ENCODE measurements around the gene RIMS4. TPM values are rescaled to one million over a fixed set of nuclear protein-coding genes. Genes with fewer than 3 reads are reported as not detected.

Gene RIMS4
- total and polyA plus RNA-seq, 2 of the 13 experiments (the other 11 are each of a cell fraction or from before 2014, with no cell fraction given) = 0.01 to 0.07 TPM

- TF ChIP-seq ZNF556 (CRISPR knock-in tag; IDR thresholded peaks at IDR 0.05; ENCODE audit: borderline replicate concordance) (no peak), RORA (CRISPR knock-in tag; IDR thresholded peaks at IDR 0.05) (no peak), FOXJ3 (CRISPR knock-in tag; IDR thresholded peaks at IDR 0.05; ENCODE audit: borderline replicate concordance) (no peak)
These were observed 79.9 kb downstream of the RIMS4 start (continued) for GRCh38 chr20:44730441-44730840.

GRCh38 chr20:44728801-44729443, 81.4 kb downstream of the RIMS4 start:
- ChIA-PET POLR2A (no interaction called here), CTCF (ENCODE audit: low intra/inter-chr PET ratio, low total read pairs) (no interaction called here)
- Histone ChIP-seq H3K27ac (ENCODE audit: extremely low read length, insufficient read depth, low read length) (no peak overlapping the region), H3K4me3 (replicated peaks in 1 of 3; ENCODE audit: insufficient read depth in 1 of 3, low read depth in 2 of 3, low read length in 3 of 3) (no peak overlapping the region), H3K36me3 (replicated peaks in 1 of 2; ENCODE audit: control insufficient read depth in 1 of 2, insufficient read depth in 2 of 2, low read length in 2 of 2) (no peaks in the 10 kb centered on the region), H3K27me3 (ENCODE audit: control insufficient read depth in 1 of 2, insufficient read depth in 2 of 2, low read length in 2 of 2) (peaks cover 0 to 25% of the 10 kb centered on the region in 2 experiments; a peak in 2 of 5 replicates), H3K9ac (ENCODE audit: insufficient read depth, low read depth, low read length) (no peak overlapping the region), H3K4me2 (ENCODE audit: low read depth, low read length) (no peak overlapping the region), H3K9me3 (ENCODE audit: low read length) (no peaks in the 10 kb centered on the region), H3K79me2 (ENCODE audit: insufficient read depth, low read length) (no peaks in the 10 kb centered on the region), H4K20me1 (ENCODE audit: insufficient read depth, low read length) (no peaks in the 10 kb centered on the region), H3K4me1 (ENCODE audit: insufficient read depth, low read length) (no peaks in the 10 kb centered on the region), H2AFZ (ENCODE audit: low read length) (no peak overlapping the region)
- ATAC-seq (peak; percentile 11; the same call in 1 of the 3 replicates), FAIRE-seq (no peak), DNase-seq (ENCODE audit: low spot score) (no peak)
- BruUV-seq (replicated peaks) = no TSS peak
- 2% methylated on average over 9 of the region's 9 CpGs for WGBS (ENCODE audit: low lambda C conversion rate)
- in situ Hi-C loops (cut with HindIII; ENCODE audit: extremely low pct_ligation_motif_present, low pct_unique_long_range_greater_than_20kb) = no loop called here
- TF ChIP-seq CEBPB (IDR thresholded peaks at IDR 0.05; ENCODE audit: borderline replicate concordance, low read depth, low read length) (peak; percentile 40; the same call in 1 of the 2 replicates), FOSL2 (CRISPR knock-in tag; IDR thresholded peaks at IDR 0.05) (0 out of 2 replicates have a peak, but pooled peaks have one; percentile 15), SIX4 (CRISPR knock-in tag; IDR thresholded peaks at IDR 0.05) (peak; percentile 39; the same call in 1 of the 2 replicates), POLR2G (IDR thresholded peaks at IDR 0.05; ENCODE audit: low read depth, low read length) (no peak), RERE (CRISPR knock-in tag; IDR thresholded peaks at IDR 0.05; ENCODE audit: low read depth) (no peak), CEBPG (CRISPR knock-in tag; IDR thresholded peaks at IDR 0.05) (0 out of 2 replicates have a peak, but pooled peaks have one; percentile 9), ZNF75D (CRISPR knock-in tag; IDR thresholded peaks at IDR 0.05; ENCODE audit: borderline replicate concordance) (no peak), ATF4 (CRISPR knock-in tag; IDR thresholded peaks at IDR 0.05) (peak in 1 of 2 experiments; percentile 49; a peak in 1 of 4 replicates), ZNF350 (CRISPR knock-in tag; IDR thresholded peaks at IDR 0.05; ENCODE audit: borderline replicate concordance, low read depth) (no peak)
- intact Hi-C loops (cut with micrococcal nuclease; ENCODE audit: unreplicated experiment) = no loop called here
